Calu3 (cell line): ENCODE results near the gene TMEM217. TPM values are rescaled to one million over a fixed set of nuclear protein-coding genes. Genes with fewer than 3 reads are reported as not detected.

Experiments
- total RNA-seq: library from RNA; stranded (reverse); gene quantifications from 2 replicates; pipeline ENCODE4 v1.2.3, GENCODE V29; 2022

TMEM217 gene
- total RNA-seq, 1 experiment from 2014 or later = 0.99 TPM

Other genes with a start within 250 kb of the TMEM217 start
- 18.6 and 19.1 TPM in 2 replicates for gene PIM1, start 88.0 kb downstream of the TMEM217 start, total RNA-seq
- gene TBC1D22B, start 372 bp downstream of the TMEM217 start, total RNA-seq = 14.6 and 14.8 TPM in 2 replicates
- gene RNF8, start 95.8 kb upstream of the TMEM217 start, total RNA-seq = 16.8 and 17.1 TPM in 2 replicates
- 50.3 and 62.5 TPM in 2 replicates for gene CMTR1, start 175.1 kb upstream of the TMEM217 start, total RNA-seq
- 30.1 and 40.2 TPM in 2 replicates for gene CCDC167, start 241.7 kb upstream of the TMEM217 start, total RNA-seq